GM19455 (cell line): ENCODE measurements around the gene SLC22A3.
"Not testable (repeated sequence)": the region's sequence is repeated elsewhere in the genome, so short reads cannot be mapped to it uniquely, and the experiment has no call there.

ENCODE experiments used
- ATAC-seq: cut with Tn5 transposase; IDR thresholded peaks from one replicate; pipeline ENCODE4 v1.9.1; 2021; ENCODE audit not compliant: unreplicated experiment

Gene SLC22A3

GRCh38 chr6:160439751-160440150 is 91.6 kb downstream of the SLC22A3 start:
- no peak for ATAC-seq

DNA sequence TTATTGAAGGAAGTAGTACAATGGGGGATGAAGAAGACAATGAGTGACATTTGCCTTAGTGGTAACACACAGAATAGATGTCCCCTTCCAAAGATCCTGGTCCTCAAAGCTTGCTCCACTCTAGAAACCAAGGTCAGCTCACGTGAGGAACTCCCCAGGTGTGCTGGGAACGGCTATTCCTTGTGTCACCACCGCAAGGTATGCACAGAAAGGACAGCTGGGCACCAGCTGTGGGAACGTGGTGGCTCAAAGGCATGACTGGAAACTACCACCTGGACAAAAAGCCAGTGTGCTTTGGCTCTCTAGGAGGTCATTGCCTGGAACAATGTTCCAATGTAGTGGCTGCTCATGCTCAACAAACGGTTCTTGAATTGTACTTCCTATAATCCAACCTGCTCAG is 94.0 kb downstream of the SLC22A3 start:
- no peak for ATAC-seq

DNA sequence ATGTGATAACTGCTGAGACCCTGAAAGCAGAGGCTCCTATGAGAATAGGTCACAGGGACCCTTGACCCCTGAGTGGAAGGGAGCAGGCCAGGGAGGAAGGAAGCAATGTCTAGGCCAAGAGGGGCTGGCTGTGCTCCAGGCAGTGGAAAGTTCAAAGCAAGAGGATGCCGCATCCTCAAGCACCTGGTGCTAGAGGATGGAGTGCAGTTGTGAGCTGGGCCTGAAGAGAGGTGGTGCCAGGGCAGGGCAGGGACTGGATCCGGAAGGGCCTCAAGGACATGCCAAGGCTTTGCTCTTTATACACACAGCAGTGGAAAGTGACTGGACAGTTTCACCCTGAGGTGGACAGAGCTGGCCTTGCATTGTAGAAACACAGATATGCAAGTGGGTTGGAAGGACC is 97.0 kb downstream of the SLC22A3 start:
- no peak for ATAC-seq

- ATAC-seq = no peak
Measured at GRCh38 chr6:160447350-160447749, 99.2 kb downstream of the SLC22A3 start.

DNA sequence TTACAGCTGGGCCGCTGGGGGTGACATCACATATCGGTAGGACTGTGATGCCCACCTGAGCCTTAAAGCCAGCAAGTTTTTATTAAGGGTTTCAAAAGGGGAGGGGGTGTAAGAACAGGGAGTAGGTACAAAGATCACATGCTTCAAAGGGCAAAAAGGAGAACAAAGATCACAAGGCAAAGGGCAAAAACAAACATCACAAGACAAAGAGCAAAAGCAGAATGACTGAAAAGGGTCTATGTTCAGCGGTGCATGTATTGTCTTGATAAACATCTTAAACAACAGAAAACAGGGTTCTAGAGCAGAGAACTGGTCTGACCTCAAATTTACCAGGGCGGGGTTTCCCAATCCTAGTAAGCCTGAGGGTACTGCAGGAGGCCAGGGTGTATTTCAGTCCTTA is 101.6 kb downstream of the SLC22A3 start:
- ATAC-seq = not testable (repeated sequence)

GRCh38 chr6:160450849-160451248 is 102.7 kb downstream of the SLC22A3 start:
- ATAC-seq = no peak

DNA sequence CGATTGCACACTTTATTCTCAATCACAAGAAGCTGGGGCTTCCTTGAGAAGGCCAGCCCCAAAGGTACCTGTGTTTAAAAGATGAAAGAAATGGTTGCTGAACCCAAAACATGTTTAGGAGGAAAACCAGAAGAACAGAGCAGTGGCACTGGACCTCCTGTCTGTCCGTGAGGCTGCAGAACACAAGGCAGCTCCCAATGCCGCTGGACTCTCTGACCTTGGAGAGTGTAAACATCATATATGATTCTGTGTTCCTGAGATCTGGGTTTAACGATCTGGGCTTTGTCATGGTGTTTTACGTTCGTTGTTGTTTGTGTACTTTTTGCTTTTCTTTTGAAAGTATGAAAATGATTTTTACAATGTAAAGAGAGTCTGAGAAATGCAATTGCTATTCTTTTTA is 106.1 kb downstream of the SLC22A3 start:
- no peak for ATAC-seq

- no peak for ATAC-seq
Measured at GRCh38 chr6:160455081-160455480, 106.9 kb downstream of the SLC22A3 start.

- ATAC-seq = peak; percentile 79
Measured at GRCh38 chr6:160455541-160456213, 107.5 kb downstream of the SLC22A3 start.

DNA sequence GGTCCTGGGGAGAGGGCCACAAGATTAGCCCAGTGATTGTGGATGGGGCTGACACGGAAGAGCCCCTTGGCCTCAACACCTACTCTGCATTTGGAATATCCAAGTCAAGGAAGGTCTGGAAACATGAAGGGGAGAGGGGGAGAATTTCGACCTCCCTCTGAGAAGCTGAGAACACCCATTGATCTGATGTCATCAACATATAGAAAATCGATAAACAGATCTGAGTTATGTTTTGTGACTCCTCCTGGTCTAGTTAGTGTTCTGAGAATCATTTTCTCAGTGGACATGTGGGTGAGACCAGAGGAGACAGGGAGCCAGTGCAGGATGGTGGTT is 108.0 kb downstream of the SLC22A3 start:
- ATAC-seq = no peak

- ATAC-seq = no peak
Measured at GRCh38 chr6:160457823-160458222, 109.6 kb downstream of the SLC22A3 start.

DNA sequence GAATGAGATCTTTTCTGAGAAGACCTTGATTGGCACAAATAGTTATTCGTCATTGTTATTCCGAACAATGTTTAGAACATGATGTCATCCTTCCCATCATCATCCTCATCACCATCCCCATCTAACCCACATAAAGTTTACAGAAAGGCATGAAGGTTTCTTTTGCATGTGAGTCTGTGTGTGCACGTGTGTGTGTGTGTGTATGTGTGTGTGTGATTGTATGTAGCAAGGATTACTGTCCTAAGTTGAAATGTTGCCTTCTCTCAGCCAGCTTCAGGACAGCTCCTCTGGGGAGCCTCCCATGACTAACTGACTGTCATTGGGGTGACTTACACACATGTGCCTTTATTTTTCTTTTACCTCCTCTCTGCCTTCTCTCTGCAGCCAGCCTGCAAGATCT is 113.5 kb downstream of the SLC22A3 start:
- no peak for ATAC-seq

DNA sequence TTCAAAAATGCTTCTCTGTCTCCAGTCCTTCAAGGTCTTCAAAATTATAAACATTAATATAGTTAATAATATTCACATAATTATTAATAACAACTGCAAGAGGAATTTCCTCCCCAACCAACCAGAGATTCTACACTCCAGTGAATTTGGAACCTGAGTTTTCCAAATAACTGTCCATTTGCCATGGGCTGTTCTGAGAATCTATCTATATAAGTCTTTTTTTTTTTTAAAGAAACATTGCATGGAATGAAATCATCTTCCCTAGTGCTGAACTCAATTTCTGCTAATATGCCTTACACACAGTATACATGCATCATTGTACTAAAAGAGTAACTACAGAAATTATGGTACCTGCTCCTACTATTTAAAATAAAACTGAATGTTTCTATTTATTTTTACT is 113.9 kb downstream of the SLC22A3 start:
- ATAC-seq = no peak

DNA sequence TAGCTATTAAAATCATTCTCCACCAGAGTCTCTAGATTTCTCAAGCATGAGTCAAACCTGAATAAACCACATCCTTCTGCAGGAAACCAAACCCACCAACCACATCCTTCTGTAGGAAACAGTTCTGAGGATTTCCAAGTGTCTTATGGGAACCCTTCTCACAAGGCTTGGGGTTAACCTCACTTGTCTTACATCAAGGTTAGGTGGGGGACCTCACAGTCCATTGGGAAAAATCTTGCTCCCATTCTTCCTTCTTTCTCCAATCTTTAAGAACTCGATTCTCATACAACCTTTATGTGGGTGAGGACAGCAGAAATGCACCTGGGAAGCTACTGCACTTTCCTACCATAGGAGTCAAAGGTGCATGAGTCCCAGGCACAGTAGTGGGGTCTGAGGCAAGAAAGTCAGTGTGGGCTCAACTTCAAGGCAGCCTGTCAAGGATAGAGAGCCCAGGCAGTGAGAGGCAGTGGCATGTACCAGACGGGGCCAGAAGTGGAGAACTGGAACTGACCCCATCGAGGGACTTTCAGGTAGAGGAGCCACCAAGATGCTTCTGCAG is 114.5 kb downstream of the SLC22A3 start:
- ATAC-seq = peak; percentile 96

DNA sequence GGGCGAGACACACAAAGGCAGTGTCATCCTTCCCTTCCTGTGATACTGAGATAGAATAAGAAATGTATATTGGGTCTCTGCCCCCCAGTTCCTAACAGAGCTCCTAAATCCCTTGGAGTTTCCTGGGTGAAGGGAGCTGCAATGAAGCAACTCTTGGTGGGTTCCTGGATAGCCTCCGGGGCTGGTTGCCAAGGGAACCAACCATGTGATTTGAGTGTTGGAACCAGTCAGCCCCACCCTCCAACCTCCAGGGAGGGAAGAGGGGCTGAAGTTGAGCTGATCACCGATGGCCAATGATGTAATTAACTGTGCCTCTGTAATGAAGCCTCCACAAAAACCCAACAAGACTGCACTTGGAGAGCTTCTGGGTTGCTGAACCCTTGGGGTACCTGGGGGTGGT is 116.6 kb downstream of the SLC22A3 start:
- no peak for ATAC-seq

GRCh38 chr6:160467261-160467871 is 119.2 kb downstream of the SLC22A3 start:
- not testable (repeated sequence) for ATAC-seq

DNA sequence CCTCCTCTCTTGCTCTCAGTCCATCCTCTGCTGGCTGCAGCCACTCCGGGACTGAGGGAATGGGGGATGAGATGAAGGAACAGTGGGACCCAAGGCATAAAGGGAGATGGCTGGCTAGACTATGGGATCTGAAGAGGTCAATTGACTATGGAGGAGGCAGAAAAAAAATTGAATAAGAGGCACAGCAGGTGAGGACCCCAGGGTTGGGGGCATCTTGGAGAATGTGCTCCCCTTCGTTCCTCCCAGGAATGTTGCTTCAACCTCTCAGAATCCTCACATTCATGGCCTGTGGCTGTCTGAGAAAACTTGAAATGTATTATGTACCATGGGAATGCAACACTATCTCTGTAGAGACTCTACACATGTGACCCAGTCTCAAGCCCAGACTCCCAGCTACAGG is 121.0 kb downstream of the SLC22A3 start:
- no peak for ATAC-seq

- ATAC-seq = not testable (repeated sequence)
Measured at GRCh38 chr6:160476056-160476455, 127.9 kb downstream of the SLC22A3 start.

GRCh38 chr6:160477072-160477471 is 128.9 kb downstream of the SLC22A3 start:
- not testable (repeated sequence) for ATAC-seq

DNA sequence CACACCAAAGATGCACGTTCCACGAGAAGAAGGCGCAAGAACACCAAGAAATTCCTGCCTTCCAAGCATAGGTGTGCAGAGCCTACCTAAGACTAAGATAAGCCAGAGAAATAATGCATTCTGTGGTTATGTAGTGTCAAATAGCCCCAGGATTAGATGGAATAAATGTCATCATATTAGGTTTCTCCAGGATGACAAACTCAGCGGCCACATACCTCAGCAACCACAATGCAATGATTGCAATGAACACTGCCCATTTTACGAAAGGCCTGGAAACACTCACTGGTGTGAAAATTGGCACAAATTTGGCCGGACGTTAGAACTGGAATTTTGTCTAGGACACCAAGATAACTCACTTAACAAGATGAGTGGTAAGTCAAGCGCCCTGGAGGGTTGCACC is 129.7 kb downstream of the SLC22A3 start:
- no peak for ATAC-seq

GRCh38 chr6:160487116-160487515 is 138.9 kb downstream of the SLC22A3 start:
- no peak for ATAC-seq

- ATAC-seq = no peak
Measured at GRCh38 chr6:160489091-160489490, 140.9 kb downstream of the SLC22A3 start.

DNA sequence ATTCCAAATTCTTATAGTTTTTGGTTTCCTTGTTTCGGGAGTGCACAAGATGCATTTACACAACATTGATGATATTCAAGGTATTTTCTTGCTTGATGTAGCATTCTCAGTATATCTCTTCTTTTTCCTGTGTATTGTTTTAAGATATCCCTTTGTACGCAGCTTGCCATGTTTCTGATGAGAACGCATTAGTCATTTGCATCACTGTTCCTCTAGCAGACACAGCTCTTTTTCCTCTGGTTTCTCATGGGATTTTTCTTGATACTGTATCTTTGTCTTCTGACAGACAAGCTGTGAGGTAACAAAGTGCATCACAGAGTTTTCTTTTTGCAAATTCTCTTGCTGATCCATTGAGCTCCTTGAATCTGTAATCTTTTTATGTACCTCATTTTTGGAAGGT is 146.4 kb downstream of the SLC22A3 start:
- ATAC-seq = no peak
